MM.1S (cell line): ENCODE results near the gene IRF1.

Experiments
- DNase-seq: peaks from one replicate; pipeline ENCODE4 v3.0.0-alpha.2; 2015
- H2AFZ ChIP-seq: fragments of 300-600 bp; sonication (generic); 2 replicates; pipeline ENCODE4 v1.6.0; 2016; ENCODE audit warnings: antibody characterized with exemption, low read length
- H3F3A ChIP-seq: fragments of 300-600 bp; sonication (generic); 2 replicates; pipeline ENCODE4 v1.6.1; 2016; ENCODE audit warnings: mild to moderate bottlenecking, antibody characterized with exemption, low read length, moderate library complexity, mixed read lengths; ENCODE audit not compliant: insufficient read depth
- H3K27ac ChIP-seq: fragments of 300-600 bp; sonication (generic); 2 replicates; pipeline ENCODE4 v1.5.1; 2016; ENCODE audit warnings: mild to moderate bottlenecking, low read length
- H3K27me3 ChIP-seq: fragments of 300-600 bp; sonication (generic); replicated peaks from 2 replicates; pipeline ENCODE4 v1.6.0; 2016; ENCODE audit warnings: low read length; ENCODE audit not compliant: insufficient read depth
- H3K36me3 ChIP-seq: fragments of 300-600 bp; sonication (generic); replicated peaks from 2 replicates; pipeline ENCODE4 v1.6.1; 2016; ENCODE audit warnings: mild to moderate bottlenecking, low read length, mixed read lengths; ENCODE audit not compliant: insufficient read depth
- H3K4me1 ChIP-seq: fragments of 300-600 bp; sonication (generic); 2 replicates; pipeline ENCODE4 v1.6.1; 2016; ENCODE audit warnings: low read length, mixed read lengths
- H3K4me2 ChIP-seq: fragments of 300-600 bp; sonication (generic); 2 replicates; pipeline ENCODE4 v1.6.0; 2016; ENCODE audit warnings: low read depth, low read length
- H3K4me3 ChIP-seq: fragments of 300-600 bp; sonication (generic); 2 replicates; pipeline ENCODE4 v1.5.1; 2016; ENCODE audit warnings: low read length, mixed read lengths
- H3K79me2 ChIP-seq: fragments of 300-600 bp; sonication (generic); 2 replicates; pipeline ENCODE4 v1.6.1; 2016; ENCODE audit warnings: mixed run types, low read length, mixed read lengths
- H3K9ac ChIP-seq: fragments of 300-600 bp; sonication (generic); 2 replicates; pipeline ENCODE4 v1.6.1; 2016; ENCODE audit warnings: low read length, mixed read lengths
- H3K9me2 ChIP-seq: fragments of 300-600 bp; sonication (generic); replicated peaks from 2 replicates; pipeline ENCODE4 v1.6.1; 2016; ENCODE audit warnings: mild to moderate bottlenecking, low read length, mixed read lengths; ENCODE audit not compliant: insufficient read depth
- H3K9me3 ChIP-seq: fragments of 300-600 bp; sonication (generic); replicated peaks from 2 replicates; pipeline ENCODE4 v1.6.1; 2016; ENCODE audit warnings: mild to moderate bottlenecking, low read length, mixed read lengths; ENCODE audit not compliant: insufficient read depth
- H4K20me1 ChIP-seq: fragments of 300-600 bp; sonication (generic); 2 replicates; pipeline ENCODE4 v1.6.1; 2016; ENCODE audit warnings: mild to moderate bottlenecking, low read length, moderate library complexity, mixed read lengths; ENCODE audit not compliant: insufficient read depth
- CTCF ChIP-seq: fragments of 300-600 bp; sonication (generic); IDR thresholded peaks from 2 replicates; pipeline ENCODE4 v1.5.1; 2016; ENCODE audit warnings: antibody characterized with exemption, low read length, mixed read lengths
- EZH2 ChIP-seq: fragments of 300-600 bp; sonication (generic); optimal IDR thresholded peaks from 2 replicates; pipeline ENCODE3; 2017; ENCODE audit warnings: low read depth, mild to moderate bottlenecking, antibody characterized with exemption, low read length, mixed read lengths
- EZH2phosphoT487 ChIP-seq: fragments of 300-600 bp; sonication (generic); IDR thresholded peaks from 2 replicates; pipeline ENCODE4 v1.6.1; 2018; ENCODE audit warnings: antibody characterized with exemption, low read length

IRF1 gene

GRCh38 chr5:132470010-132470392, 20.6 kb downstream of the IRF1 start:
- Histone ChIP-seq H2AFZ (no peak overlapping the region), H3K36me3 (no peaks in the 10 kb centered on the region), H3K4me1 (peaks cover 52% of the 10 kb centered on the region), H3F3A (peaks cover 29% of the 10 kb centered on the region), H3K4me2 (no peak overlapping the region), H3K79me2 (peaks cover 55% of the 10 kb centered on the region), H3K4me3 (no peak overlapping the region), H3K9ac (no peak overlapping the region), H3K27ac (no peak overlapping the region), H3K9me2 (no peaks in the 10 kb centered on the region), H3K27me3 (no peaks in the 10 kb centered on the region), H3K9me3 (no peaks in the 10 kb centered on the region), H4K20me1 (no peaks in the 10 kb centered on the region)
- no peak for DNase-seq
- no peak for TF ChIP-seq CTCF
- TF ChIP-seq EZH2, result no peak

GRCh38 chr5:132469380-132470009, 21.1 kb downstream of the IRF1 start:
- Histone ChIP-seq H3K9ac (no peak overlapping the region), H4K20me1 (no peaks in the 10 kb centered on the region), H3K4me3 (no peak overlapping the region), H3K4me1 (peaks cover 57% of the 10 kb centered on the region), H3K9me3 (no peaks in the 10 kb centered on the region), H3K36me3 (no peaks in the 10 kb centered on the region), H3K27ac (no peak overlapping the region), H3K4me2 (no peak overlapping the region), H3K79me2 (peaks cover 53% of the 10 kb centered on the region), H2AFZ (no peak overlapping the region), H3K9me2 (no peaks in the 10 kb centered on the region), H3F3A (peaks cover 34% of the 10 kb centered on the region), H3K27me3 (no peaks in the 10 kb centered on the region)
- no peak for DNase-seq
- TF ChIP-seq EZH2, result no peak
- TF ChIP-seq CTCF, result peak; percentile 29

GRCh38 chr5:132468656-132469379, 21.8 kb downstream of the IRF1 start:
- H4K20me1 ChIP-seq, result no peaks in the 10 kb centered on the region
- H3F3A ChIP-seq, result peaks cover 41% of the 10 kb centered on the region
- no peak overlapping the region for H3K9ac ChIP-seq
- no peaks in the 10 kb centered on the region for H3K36me3 ChIP-seq
- peaks cover 64% of the 10 kb centered on the region for H3K4me1 ChIP-seq
- no peak for DNase-seq
- peaks cover 53% of the 10 kb centered on the region for H3K79me2 ChIP-seq
- no peak overlapping the region for H3K4me3 ChIP-seq
- no peaks in the 10 kb centered on the region for H3K9me3 ChIP-seq
- TF ChIP-seq CTCF, result no peak
- no peak for TF ChIP-seq EZH2
- no peak for TF ChIP-seq EZH2phosphoT487
- H3K9me2 ChIP-seq, result no peaks in the 10 kb centered on the region
- no peak overlapping the region for H2AFZ ChIP-seq
- no peak overlapping the region for H3K4me2 ChIP-seq
- no peaks in the 10 kb centered on the region for H3K27me3 ChIP-seq
- no peak overlapping the region for H3K27ac ChIP-seq
